Measurements from ENCODE around the gene CHD2. TPM values are rescaled to one million over a fixed set of nuclear protein-coding genes. Genes with fewer than 3 reads are reported as not detected.
A peak's percentile ranks its signal among the peaks of the same experiment; 100 is the strongest.

The CHD2 gene
- total and polyA plus RNA-seq, 2 experiments from 2014 or later = 36.5 to 39.0 TPM

GRCh38 chr15:92881211-92881754 is 18.8 kb upstream of the CHD2 start:
- H3K9me2 ChIP-seq (ENCODE audit: insufficient read depth) = no peaks in the 10 kb centered on the region
- peak overlapping the region; percentile 77 for H3K4me2 ChIP-seq (ENCODE audit: unreplicated experiment)
- H3K9me3 ChIP-seq (ENCODE audit: low read depth) = no peaks in the 10 kb centered on the region
- H2AFZ ChIP-seq = peak overlapping the region; percentile 95
- peaks cover 19% of the 10 kb centered on the region for H3K36me3 ChIP-seq (ENCODE audit: low read depth)
- WGBS, 2 experiments (ENCODE audit: low coverage in 1 of 2, low lambda C conversion rate in 2 of 2, missing lambda C conversion rate in 2 of 2) = 4 to 6% methylated on average over 7 of the region's 7 CpGs
- peak overlapping the region; percentile 78 for H3K27ac ChIP-seq
- peaks cover 17% of the 10 kb centered on the region; the same call in 1 of the 2 replicates for H3F3A ChIP-seq (ENCODE audit: insufficient read depth)
- no peaks in the 10 kb centered on the region for H3K27me3 ChIP-seq (replicated peaks; ENCODE audit: insufficient read depth)
- peak; percentile 36 for DNase-seq
- peaks cover 18% of the 10 kb centered on the region; the same call in 1 of the 2 replicates for H3K4me1 ChIP-seq (ENCODE audit: insufficient read depth)
- no peak for TF ChIP-seq EZH2phosphoT487 (IDR thresholded peaks at IDR 0.05; ENCODE audit: insufficient read depth, low read depth)
- no peak for TF ChIP-seq EZH2 (IDR thresholded peaks at IDR 0.05; ENCODE audit: insufficient read depth, poor library complexity, severe bottlenecking)
- in situ Hi-C loops (cut with MboI) = no loop called here
- H3K79me2 ChIP-seq (ENCODE audit: insufficient read depth) = peaks cover 34% of the 10 kb centered on the region
- H4K20me1 ChIP-seq (ENCODE audit: insufficient read depth) = no peaks in the 10 kb centered on the region
- peak overlapping the region; percentile 82 for H3K9ac ChIP-seq
- H3K4me3 ChIP-seq = peak overlapping the region; percentile 67

GRCh38 chr15:92881802-92882696 is 18.1 kb upstream of the CHD2 start:
- peak overlapping the region; percentile 77 for H3K4me2 ChIP-seq (ENCODE audit: unreplicated experiment)
- H3K79me2 ChIP-seq (ENCODE audit: insufficient read depth) = peaks cover 42% of the 10 kb centered on the region
- H3K4me3 ChIP-seq = peak overlapping the region; percentile 67
- no peaks in the 10 kb centered on the region for H3K9me2 ChIP-seq (ENCODE audit: insufficient read depth)
- DNase-seq = peak; percentile 99
- in situ Hi-C loops (cut with MboI) = no loop called here
- no peaks in the 10 kb centered on the region for H3K9me3 ChIP-seq (ENCODE audit: low read depth)
- H3K9ac ChIP-seq = peak overlapping the region; percentile 99
- peaks cover 22% of the 10 kb centered on the region for H3F3A ChIP-seq (ENCODE audit: insufficient read depth)
- peaks cover 26% of the 10 kb centered on the region for H3K4me1 ChIP-seq (ENCODE audit: insufficient read depth)
- WGBS, 2 experiments (ENCODE audit: low coverage in 1 of 2, low lambda C conversion rate in 2 of 2, missing lambda C conversion rate in 2 of 2) = 7 to 10% methylated on average over 24 to 41 of the region's 41 CpGs
- TF ChIP-seq EZH2phosphoT487 (IDR thresholded peaks at IDR 0.05; ENCODE audit: insufficient read depth, low read depth) (no peak), EZH2 (IDR thresholded peaks at IDR 0.05; ENCODE audit: insufficient read depth, poor library complexity, severe bottlenecking) (no peak)
- peak overlapping the region; percentile 95 for H2AFZ ChIP-seq
- H3K27me3 ChIP-seq (replicated peaks; ENCODE audit: insufficient read depth) = no peaks in the 10 kb centered on the region
- H3K27ac ChIP-seq = peak overlapping the region; percentile 78
- H4K20me1 ChIP-seq (ENCODE audit: insufficient read depth) = no peaks in the 10 kb centered on the region
- H3K36me3 ChIP-seq (ENCODE audit: low read depth) = peaks cover 26% of the 10 kb centered on the region

- H3K4me2 ChIP-seq (ENCODE audit: unreplicated experiment) = peak overlapping the region; percentile 96
These were observed 17.4 kb upstream of the CHD2 start for GRCh38 chr15:92882697-92883162.

GRCh38 chr15:92883163-92883875 is 16.8 kb upstream of the CHD2 start:
- in situ Hi-C loops (cut with MboI) = no loop called here
- Histone ChIP-seq H2AFZ (no peak overlapping the region), H4K20me1 (ENCODE audit: insufficient read depth) (no peaks in the 10 kb centered on the region), H3K4me3 (peak overlapping the region; percentile 87), H3K4me2 (ENCODE audit: unreplicated experiment) (peak overlapping the region; percentile 96), H3K9ac (peak overlapping the region; percentile 99), H3K4me1 (ENCODE audit: insufficient read depth) (peaks cover 39% of the 10 kb centered on the region), H3K27me3 (replicated peaks; ENCODE audit: insufficient read depth) (no peaks in the 10 kb centered on the region), H3F3A (ENCODE audit: insufficient read depth) (peaks cover 28% of the 10 kb centered on the region), H3K36me3 (ENCODE audit: low read depth) (peaks cover 38% of the 10 kb centered on the region), H3K27ac (peak overlapping the region; percentile 95), H3K9me2 (ENCODE audit: insufficient read depth) (no peaks in the 10 kb centered on the region), H3K9me3 (ENCODE audit: low read depth) (no peaks in the 10 kb centered on the region), H3K79me2 (ENCODE audit: insufficient read depth) (peaks cover 54% of the 10 kb centered on the region)
- 0 to 1% methylated on average over 18 to 51 of the region's 53 CpGs for WGBS, 2 experiments (ENCODE audit: low coverage in 1 of 2, low lambda C conversion rate in 2 of 2, missing lambda C conversion rate in 2 of 2)
- no peak for TF ChIP-seq EZH2phosphoT487 (IDR thresholded peaks at IDR 0.05; ENCODE audit: insufficient read depth, low read depth)
- DNase-seq = peak; percentile 79

More at GRCh38 chr15:92882697-92883162, 17.4 kb upstream of the CHD2 start:
- peak overlapping the region; percentile 95 for H3K27ac ChIP-seq
- in situ Hi-C loops (cut with MboI) = no loop called here
- H3K4me1 ChIP-seq (ENCODE audit: insufficient read depth) = peaks cover 33% of the 10 kb centered on the region
- H4K20me1 ChIP-seq (ENCODE audit: insufficient read depth) = no peaks in the 10 kb centered on the region
- H3K36me3 ChIP-seq (ENCODE audit: low read depth) = peaks cover 32% of the 10 kb centered on the region
- peaks cover 22% of the 10 kb centered on the region for H3F3A ChIP-seq (ENCODE audit: insufficient read depth)
- H3K9me2 ChIP-seq (ENCODE audit: insufficient read depth) = no peaks in the 10 kb centered on the region
- no peak for DNase-seq
- 0 to 1% methylated on average over 7 to 28 of the region's 67 CpGs for WGBS, 2 experiments (ENCODE audit: low coverage in 1 of 2, low lambda C conversion rate in 2 of 2, missing lambda C conversion rate in 2 of 2)
- H3K9ac ChIP-seq = peak overlapping the region; percentile 99
- peak overlapping the region; percentile 87 for H3K4me3 ChIP-seq
- H2AFZ ChIP-seq = no peak overlapping the region
- H3K27me3 ChIP-seq (replicated peaks; ENCODE audit: insufficient read depth) = no peaks in the 10 kb centered on the region
- no peaks in the 10 kb centered on the region for H3K9me3 ChIP-seq (ENCODE audit: low read depth)
- H3K79me2 ChIP-seq (ENCODE audit: insufficient read depth) = peaks cover 48% of the 10 kb centered on the region
- TF ChIP-seq EZH2 (IDR thresholded peaks at IDR 0.05; ENCODE audit: insufficient read depth, poor library complexity, severe bottlenecking) (no peak), EZH2phosphoT487 (IDR thresholded peaks at IDR 0.05; ENCODE audit: insufficient read depth, low read depth) (no peak)

Measured in GM23248 (cell line).